Dedifferentiated amniotic fluid mesenchymal stem cell (primary cell): ENCODE data around the gene TMEM183A.
"Not testable (repeated sequence)": the region's sequence is repeated elsewhere in the genome, so short reads cannot be mapped to it uniquely, and the experiment has no call there.

Experiments used
- DNase-seq: peaks from one replicate; pipeline ENCODE4 v3.0.0-alpha.2; 2016; ENCODE audit errors: extremely low spot score

Gene TMEM183A, protein sequence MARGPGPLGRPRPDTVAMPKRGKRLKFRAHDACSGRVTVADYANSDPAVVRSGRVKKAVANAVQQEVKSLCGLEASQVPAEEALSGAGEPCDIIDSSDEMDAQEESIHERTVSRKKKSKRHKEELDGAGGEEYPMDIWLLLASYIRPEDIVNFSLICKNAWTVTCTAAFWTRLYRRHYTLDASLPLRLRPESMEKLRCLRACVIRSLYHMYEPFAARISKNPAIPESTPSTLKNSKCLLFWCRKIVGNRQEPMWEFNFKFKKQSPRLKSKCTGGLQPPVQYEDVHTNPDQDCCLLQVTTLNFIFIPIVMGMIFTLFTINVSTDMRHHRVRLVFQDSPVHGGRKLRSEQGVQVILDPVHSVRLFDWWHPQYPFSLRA

DNA sequence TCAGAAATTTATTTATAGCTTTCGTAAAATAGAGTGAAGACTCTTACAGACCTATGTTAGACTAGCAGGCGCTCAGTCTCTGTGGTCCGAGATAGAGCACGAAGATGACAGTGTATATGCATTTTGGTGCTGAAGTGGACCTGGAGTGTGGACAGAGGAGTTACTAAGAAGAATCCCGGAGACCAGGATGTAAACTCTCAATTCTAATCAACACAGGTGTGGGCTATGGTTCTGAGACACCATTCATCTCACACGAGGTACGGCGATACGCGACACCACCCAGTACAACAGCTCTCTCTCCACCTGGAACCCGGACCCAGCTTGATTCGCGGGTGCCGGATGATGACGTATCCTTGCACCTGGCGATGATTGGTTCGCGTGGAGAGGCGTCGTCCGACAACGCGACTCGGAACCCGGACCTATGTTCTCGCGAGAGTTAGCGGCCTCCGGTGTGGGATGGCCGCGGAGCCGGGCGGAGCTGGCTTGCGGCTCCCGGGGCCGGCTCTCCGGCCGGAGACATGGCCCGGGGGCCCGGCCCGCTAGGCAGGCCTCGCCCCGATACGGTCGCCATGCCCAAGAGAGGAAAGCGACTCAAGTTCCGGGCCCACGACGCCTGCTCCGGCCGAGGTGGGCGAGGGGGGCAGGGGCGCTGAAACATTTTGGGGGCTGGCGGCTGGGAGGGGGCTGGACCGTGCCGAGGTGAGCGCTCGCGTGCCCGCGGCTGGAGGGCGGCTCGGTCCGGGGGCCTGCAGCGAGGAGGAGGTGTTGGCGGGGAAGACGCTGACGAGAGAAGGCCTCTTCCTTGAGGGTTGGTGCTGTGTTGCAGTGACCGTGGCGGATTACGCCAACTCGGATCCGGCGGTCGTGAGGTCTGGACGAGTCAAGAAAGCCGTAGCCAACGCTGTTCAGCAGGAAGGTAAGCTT, at the start of gene TMEM183A:
Gene TMEM183A (plus strand): TSS at position 427 of the 924 bp plus-strand sequence. CDS start 92 bp downstream, at position 519.
- peak; percentile 98 for DNase-seq

DNA sequence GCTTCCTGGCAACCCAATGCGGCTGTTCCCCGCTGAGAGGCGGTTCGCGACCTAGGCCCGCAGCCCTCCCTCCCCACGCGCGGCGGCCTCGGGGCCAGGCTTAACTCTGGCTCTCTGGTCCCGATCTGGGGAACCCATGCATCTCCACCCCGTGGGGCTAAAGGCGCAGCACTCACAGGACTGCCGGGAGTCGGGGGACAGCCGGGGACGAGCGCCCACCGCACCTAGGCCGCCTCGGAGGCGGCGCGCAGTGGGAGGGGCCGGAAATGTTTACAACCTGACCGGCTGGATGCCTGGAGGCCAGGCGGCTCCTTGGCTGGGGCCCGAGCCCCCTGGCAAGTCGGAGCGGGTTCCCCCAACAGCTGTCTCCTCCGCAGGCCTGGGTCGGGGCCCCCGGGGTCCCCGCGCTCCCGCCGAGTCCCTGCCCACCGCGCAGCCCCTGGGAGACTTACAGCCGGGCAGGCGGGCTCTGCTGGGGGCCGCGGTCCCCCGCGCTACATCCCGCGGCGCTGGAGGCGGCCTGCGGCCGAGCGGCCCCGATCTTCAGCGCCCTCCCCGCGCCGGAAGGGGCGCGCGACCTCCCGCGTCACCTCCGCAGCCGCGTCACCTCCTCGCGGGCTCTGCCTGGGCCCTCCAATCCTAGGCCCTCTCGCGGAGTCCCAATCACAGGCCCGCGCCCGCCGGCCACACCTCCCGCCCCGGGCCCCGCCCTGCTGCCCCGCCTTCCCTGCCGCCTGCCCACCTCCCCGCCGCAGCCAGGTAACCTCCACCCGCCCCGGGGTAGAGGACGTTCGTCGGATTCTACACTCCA, 49.2 kb upstream of the TMEM183A start, which contains the start of gene ADIPOR1:
Gene ADIPOR1 (minus strand): TSS at position 580 of the 811 bp plus-strand sequence. CDS start 7,242 bp downstream, outside the sequence.
- DNase-seq, result peak; percentile 71

DNA sequence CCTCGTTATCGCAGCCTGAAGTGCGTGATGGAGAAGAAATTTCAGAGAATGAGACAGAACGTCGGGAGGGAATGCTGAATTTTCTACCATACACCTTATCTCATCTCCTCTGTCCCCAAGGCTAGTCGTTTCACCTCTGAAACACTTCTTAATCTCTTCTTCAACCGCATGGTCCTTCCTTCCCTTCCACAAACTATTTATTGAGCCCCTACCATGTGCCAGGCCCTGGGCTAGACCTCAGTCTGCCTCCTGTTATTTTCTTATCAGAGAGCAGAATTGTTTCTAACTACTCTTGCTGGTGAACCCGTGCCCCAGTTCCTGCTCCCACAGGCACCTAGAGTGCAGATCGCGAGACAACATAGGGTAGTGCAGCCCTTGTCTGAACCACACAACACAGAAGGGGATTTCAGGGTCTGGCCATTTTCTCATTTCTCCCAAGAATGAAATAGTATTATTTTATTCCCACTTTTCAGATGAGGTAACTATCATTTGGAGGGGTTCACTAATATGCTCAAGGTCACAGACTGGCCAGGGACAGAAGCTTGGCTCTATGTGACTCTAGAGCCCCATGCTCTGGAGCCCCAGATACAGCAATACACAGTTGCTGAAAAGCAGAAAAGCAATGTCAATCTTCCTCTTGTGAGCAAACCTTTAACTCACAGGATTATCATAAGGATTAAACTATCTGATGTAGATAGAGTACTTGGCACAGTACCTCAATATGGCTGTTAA, 48.5 kb upstream of the TMEM183A start:
- no peak for DNase-seq

DNA sequence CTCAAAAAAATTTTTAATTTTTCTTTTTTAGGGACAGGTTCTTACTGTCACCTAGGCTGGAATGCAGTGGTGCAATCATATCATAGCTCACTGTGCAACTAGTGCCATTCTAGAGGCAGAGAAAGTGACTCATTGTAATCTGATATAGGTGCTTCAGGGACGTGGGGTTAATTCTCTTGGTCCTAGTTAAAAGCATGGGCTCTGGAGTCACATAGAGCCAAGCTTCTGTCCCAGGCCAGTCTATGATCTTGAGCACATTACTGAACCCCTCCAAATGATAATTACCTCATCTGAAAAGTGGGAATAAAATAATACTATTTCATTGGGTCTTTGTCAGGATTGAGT, 47.9 kb upstream of the TMEM183A start:
- DNase-seq, result peak; percentile 25

DNA sequence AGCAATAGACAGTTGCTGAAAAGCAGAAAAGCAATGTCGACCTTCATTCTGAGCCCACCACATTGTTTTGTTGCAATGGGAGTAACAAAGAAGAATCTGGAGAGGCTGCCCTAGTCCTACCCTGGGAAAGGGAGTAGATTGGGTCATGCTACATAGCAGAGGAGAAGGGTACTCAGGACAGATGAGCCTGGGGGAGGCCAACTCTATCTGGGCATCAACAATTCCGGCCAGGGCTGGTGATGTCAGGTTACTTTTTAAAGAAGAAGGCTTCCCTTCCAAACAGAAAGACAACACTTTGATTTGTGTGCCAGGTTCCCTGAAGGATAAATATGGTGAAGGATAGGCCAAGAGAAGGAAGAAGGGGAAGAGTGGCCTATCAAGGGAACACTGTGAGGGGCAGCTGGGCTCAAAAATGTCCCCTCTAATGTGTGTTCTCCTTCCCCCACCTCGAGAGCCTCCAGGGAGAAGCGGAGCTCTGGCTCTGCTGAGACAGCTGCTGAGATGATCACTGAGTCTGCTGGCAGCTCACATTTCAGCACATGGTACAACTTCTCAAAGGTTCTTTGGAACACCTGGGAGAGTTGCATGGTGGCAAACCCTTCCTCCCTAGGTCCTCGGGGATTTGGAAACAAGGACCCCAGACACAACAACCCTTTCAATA, 45.8 kb upstream of the TMEM183A start:
- DNase-seq, result no peak

DNA sequence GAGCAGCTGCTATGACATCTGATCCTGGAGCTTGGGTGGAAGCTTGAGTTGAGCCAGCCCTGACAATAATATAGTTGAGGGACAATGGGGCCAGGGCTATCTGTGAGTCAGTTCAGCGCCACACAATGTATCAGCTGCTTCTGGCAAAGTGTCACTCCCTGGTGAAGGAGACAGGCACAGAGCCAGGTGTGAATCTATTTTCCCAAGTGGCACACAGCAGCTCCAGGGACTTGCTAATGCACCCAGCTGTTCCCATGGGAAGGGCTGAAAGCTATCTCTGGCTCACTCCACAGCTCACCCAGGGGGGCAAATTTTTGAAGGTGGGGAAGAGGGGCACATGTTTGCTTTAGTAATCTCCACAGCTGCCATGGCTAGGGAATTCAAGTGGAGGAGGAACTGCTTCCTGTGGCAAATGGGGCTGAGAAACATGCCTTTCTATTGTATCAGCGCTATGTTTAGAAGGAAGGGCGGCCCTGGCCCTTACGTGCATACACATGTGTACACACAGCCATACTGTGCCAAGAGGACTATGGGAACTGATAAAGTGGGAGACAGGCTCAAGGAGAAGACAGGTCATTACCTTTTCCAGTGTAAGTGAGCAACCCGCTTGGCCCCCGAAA, 42.3 kb upstream of the TMEM183A start:
- no peak for DNase-seq

DNA sequence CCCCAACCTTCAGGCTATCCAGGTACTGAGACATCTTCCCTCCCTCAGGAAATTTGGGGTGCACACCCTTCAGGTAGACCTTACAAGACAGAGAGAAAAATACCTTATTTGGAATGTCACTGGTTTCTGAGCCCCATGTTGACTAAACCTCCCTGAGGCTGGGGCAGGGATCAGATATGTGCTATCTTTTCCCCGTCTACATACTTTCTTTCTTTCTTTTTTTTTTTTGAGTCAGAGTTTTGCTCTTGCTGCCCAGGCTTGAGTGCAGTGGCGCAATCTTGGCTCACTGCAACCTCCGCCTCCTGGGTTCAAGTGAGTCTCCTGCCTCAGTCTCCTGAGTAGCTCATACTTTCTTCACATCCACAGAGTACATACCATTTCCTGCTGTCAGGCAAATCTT, 41.8 kb upstream of the TMEM183A start:
- no peak for DNase-seq

DNA sequence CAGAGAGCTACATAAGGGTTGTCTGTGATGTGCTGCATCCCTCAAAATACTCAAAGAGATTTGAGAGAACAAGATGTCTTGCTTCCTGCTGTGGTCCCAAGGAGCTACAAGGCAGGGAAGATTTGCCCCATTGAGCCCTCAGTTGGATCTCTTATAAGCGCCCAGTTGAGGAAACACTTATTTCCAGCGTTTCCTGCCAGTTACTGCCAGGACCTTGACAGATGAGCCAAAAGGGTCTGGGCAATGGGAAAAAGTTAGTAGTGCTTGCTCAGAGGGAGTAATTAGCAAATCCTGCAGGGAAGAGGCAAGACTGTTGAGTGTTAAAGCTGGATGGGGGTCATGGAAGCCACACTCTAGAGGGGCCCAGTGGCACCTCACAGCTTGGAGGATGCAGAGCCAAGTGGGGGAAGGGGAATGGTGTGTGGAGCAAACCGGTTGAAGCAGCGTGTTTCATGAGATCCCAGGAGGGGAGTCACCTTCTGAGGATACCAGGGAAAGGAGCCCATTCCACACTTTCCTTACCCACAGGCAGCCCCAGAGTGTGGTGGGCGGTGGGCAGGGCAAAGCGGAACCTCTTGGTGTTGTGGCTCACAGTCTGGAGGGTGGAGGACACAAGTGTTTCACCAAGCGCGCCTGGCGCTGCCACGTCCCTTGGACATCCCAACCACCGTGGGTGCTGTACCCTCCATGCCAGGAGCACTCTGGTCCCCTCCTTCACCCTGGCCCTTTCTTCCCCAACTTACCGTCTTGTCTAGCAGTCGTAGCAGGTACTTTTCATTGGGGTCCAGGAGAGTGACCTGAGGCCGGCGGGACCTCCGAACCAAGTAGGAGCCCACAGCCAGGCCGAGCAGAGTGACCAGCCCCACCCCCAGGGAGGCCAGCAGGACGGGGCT, 40.9 kb upstream of the TMEM183A start:
- no peak for DNase-seq

DNA sequence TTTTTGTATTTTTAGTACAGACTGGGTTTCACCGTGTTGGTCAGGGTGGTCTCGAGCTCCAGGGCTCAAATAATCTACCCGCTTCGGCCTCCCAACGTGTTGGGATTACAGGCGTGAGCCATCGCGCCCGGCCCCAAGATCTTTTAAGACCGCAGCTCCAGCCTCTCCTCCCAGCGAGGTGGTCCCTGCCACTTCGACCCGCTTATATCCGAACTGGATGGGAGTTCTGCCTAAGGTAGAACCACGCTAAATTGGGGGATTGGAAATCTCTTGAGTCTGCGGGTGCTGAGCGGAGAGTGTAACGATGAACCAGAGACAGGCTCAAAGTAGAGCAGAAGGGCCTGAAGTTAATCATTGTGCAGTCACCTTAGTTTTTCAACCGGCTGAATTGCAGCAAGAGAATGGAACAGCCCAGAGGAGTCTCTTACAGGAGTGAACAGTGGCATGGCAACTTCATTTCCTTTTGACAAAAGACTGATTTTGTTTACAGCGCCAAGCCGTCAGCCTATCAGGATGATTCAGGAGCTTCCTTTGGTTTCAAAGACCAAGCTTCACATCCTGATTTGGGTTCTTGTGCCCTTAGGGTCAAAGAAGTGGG, 39.4 kb upstream of the TMEM183A start:
- no peak for DNase-seq

DNA sequence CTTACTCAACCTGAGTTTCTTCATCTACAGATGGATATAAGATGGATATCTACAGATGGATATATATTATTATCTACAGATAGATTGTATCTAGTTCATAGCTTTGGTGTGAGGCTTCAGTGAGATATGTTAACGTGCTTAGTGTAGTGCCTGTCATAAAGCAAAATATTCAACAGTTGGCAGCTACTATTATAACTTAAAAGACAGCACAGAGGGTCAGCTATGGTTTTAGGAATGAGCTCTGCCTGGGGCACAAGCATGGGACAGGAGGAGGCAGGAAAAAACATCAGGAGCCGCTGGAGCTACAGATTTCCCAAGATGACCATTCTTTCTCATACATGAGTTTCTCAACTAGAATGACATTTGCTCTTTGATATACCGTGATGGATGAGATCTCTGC, 38.8 kb upstream of the TMEM183A start:
- no peak for DNase-seq

DNA sequence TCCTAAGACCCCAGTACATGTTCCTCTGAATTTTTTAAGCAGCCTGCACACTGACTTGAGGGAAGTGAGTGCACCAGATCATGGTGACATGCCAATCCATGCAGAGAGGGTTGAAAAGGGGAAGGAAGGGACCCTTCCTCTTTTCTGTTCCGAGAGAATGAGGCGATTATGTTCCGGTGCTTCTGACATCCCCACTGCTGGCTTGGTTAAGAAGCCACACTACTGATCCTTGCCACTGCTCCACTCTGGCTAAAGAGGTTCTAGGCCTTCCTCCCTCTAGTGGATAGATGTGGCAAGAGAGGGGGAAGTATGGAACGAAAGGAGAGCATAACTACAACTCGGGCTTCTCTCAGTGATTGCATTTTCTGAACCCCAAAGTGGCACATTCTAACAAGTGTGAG, 38.3 kb upstream of the TMEM183A start:
- peak; percentile 36 for DNase-seq

DNA sequence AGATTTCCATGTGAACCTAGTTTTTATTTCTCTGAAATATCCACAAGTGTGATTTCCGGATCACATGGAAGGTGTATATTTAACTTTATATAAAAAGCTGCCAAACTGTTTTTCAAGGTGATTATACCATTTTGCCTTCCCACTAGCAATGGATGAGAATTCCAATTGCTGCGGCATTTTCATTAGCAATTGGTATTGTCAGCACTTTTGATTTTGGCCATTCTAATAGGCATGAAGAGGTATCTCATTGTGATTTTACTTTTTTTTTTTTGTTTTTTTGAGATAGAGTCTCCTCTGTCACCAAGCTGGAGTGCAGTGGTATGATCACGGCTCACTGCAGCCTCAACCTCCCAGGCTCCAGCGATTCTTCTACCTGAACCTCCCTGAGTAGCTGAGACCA, 35.1 kb upstream of the TMEM183A start:
- no peak for DNase-seq

DNA sequence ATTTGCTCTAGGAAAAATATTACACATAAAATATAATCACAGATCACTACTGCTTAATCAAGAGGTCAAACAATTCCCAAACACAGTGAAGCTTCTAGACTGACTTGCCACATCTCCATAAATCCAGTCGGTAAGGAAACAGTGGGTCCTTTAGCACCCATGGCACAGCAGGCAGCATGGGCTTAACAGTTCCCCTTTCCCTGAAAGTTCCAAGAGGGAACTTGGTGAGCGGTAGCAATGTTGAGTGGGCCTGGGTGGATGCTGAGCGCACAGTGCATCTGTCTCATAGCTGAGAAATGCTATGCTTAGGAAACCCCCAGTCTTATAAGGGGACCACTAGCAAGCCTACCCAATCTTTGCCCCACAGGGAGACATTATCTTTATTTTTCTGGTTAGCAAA, 32.3 kb upstream of the TMEM183A start:
- DNase-seq, result no peak

DNA sequence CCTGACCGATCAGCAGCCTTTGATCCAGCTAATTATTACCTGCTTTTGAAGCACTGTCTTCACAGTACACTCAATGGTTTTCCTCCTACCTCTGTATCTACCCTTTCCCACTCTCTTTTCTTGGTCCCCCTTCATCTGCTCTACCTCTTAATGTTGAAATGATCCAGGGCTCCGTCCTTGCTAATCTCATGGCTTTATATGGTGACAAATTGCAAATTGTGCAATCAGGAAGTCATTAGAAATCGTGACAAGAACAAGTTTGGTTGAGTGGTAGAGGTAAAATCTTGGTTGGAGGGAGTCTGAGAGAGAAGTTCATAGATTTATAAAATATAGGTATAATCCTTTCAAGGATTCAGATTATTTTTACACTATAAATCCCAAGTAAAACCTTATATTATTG, 30.5 kb upstream of the TMEM183A start:
- DNase-seq, result no peak

DNA sequence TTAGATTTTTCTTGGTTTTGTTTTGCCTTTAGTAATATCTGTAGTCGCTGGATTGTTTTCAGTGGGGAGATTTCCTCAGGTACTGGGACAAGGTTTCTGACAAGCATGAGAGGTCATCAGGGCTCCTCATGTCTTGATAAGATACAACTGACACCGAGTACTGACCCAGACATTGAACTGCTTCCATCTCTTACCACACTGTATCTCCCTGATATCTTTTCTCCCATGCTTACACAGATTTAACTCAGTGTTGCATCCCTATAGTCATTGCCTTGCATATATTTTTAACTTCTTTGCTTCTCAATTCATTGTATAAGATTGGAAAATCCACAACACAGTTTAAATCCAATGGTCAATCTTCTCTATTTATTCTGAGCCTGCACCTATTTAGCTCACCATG, 27.7 kb upstream of the TMEM183A start:
- no peak for DNase-seq

DNA sequence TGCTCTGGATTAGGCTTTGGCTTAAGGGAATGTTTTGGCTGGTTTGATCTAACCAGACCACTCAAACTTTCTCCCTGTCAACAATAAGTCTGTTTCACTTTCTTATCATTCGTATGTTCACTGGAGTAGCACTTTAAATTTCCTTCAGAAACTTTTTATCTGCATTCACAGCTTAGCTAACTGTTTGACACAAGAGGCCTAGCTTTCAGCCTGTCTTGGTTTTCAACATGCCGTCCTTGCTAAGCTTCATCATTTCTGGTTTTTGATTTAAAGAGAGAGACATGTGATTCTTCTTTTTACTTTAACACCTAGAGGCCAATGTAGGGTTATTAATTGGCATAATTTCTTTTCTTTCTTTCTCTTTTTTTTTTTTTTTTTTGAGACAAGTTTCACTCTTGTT, 25.2 kb upstream of the TMEM183A start:
- no peak for DNase-seq

DNA sequence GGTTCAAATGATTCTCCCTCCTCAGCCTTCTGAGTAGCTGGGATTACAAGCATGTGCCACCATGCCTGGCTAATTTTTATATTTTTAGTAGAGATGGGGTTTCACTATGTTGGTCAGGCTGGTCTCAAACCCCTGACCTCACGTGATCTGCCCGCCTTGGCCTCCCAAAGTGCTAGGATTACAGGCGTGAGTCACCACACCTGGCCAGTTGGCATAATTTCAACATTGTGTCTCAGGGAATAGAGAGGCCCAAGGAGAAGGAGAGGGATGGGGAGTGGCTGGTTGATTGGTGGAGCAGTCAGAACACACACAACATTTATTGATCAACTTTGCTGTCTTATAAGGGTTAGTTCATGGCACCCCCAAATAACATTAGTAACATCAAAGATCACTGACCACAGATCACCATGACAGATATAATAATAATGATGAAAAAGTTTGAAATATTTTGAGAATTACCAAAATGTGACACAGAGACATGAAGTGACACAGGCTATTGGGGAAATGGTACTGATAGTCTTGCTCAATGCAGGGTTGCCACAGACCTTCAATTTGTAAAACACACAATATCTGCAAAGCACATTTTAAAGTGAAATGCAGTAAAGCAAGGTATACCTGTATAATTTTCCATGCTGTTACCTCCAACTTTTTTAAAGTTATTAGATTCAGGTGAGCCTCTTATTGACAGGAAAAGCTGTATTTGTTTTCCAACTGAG, 24.3 kb upstream of the TMEM183A start:
- DNase-seq, result no peak

DNA sequence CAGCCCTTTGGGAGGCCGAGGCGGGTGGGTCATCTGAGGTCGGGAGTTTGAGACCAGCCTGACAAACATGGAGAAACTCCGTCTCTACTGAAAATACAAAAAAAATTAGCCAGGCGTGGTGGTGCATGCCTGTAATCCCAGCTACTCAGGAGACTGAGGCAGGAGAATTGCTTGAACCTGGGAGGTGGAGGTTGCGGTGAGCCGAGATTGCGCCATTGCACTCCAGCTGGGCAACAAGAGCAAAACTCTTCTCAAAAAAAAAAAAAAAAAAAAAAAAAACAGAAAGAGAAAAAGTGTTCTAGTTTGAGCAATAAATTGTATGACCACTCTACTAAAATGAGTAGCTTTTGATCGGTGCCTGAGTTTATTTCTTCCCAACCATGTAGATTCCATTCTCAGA, 21.1 kb upstream of the TMEM183A start:
- DNase-seq, result not testable (repeated sequence)
